Natural killer cell (primary cell): Measurements from ENCODE around the gene FOXRED1. TPM values are rescaled to one million over a fixed set of nuclear protein-coding genes. Genes with fewer than 3 reads are reported as not detected.
A peak's percentile ranks its signal among the peaks of the same experiment; 100 is the strongest.

Experiments used
- ATAC-seq, 3 donors: fragments of 150-1000 bp in 2 of 3; fragments of 200-7000 bp in 1 of 3; cut with Tn5 transposase; 1 replicate in 1 of 3; 2 replicates in 2 of 3; pipeline ENCODE4 v1.10.0; 2021; ENCODE audit warnings: mild to moderate bottlenecking in 2 of 3, moderate library complexity in 2 of 3
- DNase-seq, 2 donors: peaks; one replicate each; pipeline versions ENCODE4 v3.0.0 to v3.0.0-alpha.2; 2013 to 2021; ENCODE audit warnings: mixed read lengths in 1 of 2
- H3K27ac ChIP-seq: one replicate; pipeline ENCODE4 v1.5.1; 2013; ENCODE audit warnings: mild to moderate bottlenecking, low read length
- H3K27me3 ChIP-seq: one replicate; pipeline ENCODE4 v1.6.1; 2013; ENCODE audit warnings: low read length; ENCODE audit not compliant: control insufficient read depth, insufficient read depth
- H3K36me3 ChIP-seq: one replicate; pipeline ENCODE4 v1.6.1; 2013; ENCODE audit warnings: low read length; ENCODE audit not compliant: control insufficient read depth, insufficient read depth
- H3K4me1 ChIP-seq: one replicate; pipeline ENCODE4 v1.6.1; 2013; ENCODE audit warnings: low read length; ENCODE audit not compliant: control insufficient read depth, insufficient read depth
- H3K4me3 ChIP-seq: one replicate; pipeline ENCODE4 v1.5.1; 2013; ENCODE audit warnings: low read length
- H3K9me3 ChIP-seq: one replicate; pipeline ENCODE4 v1.6.1; 2013; ENCODE audit warnings: low read length; ENCODE audit not compliant: control insufficient read depth, insufficient read depth
- H3K27ac Mint-ChIP-seq, 2 donors: one replicate each; pipeline ENCODE4 v1.8.0; 2022; ENCODE audit warnings: mild to moderate bottlenecking in 2 of 2, mixed read lengths in 2 of 2, moderate library complexity in 1 of 2
- H3K27me3 Mint-ChIP-seq, 2 donors: one replicate each; pipeline ENCODE4 v1.8.0; 2022; ENCODE audit warnings: low read depth in 2 of 2, mixed read lengths in 2 of 2
- H3K36me3 Mint-ChIP-seq: one replicate; pipeline ENCODE4 v1.8.0; 2022; ENCODE audit warnings: mixed read lengths
- H3K4me1 Mint-ChIP-seq, 2 donors: one replicate each; pipeline ENCODE4 v1.8.0; 2022; ENCODE audit warnings: mixed read lengths in 2 of 2
- H3K4me3 Mint-ChIP-seq: one replicate; pipeline ENCODE4 v1.8.0; 2022; ENCODE audit warnings: mild to moderate bottlenecking, moderate library complexity, mixed read lengths
- H3K9me3 Mint-ChIP-seq, 2 donors: one replicate each; pipeline ENCODE4 v1.8.0; 2022; ENCODE audit warnings: mixed read lengths in 2 of 2
- CTCF ChIP-seq: fragments of 200-600 bp; IDR thresholded peaks from one replicate; pipeline ENCODE4 v1.8.0; 2022; ENCODE audit warnings: antibody characterized with exemption
- WGBS: methylation state at CpG from one replicate; pipeline ENCODE4 v1.1.7; 2013; ENCODE audit warnings: missing lambda C conversion rate; ENCODE audit not compliant: insufficient coverage; 5-methylcytosine and 5-hydroxymethylcytosine counted together
- intact Hi-C: fragments of 100-400 bp; cut with micrococcal nuclease; formaldehyde crosslinking; loops from one replicate; pipeline ENCODE4 v1.14.2; 2022
- total RNA-seq, 4 donors: library from RNA; stranded (reverse); fragments of 120-200 nt in 1 of 4; gene quantifications; one replicate each; pipeline versions ENCODE4 v1.2.3 to v1.2.4, GENCODE V29; 2013 to 2022

The FOXRED1 gene
- 10 to 100 TPM; 31.1 to 37.9 (median 31.3) TPM for total RNA-seq
- 22.1 TPM for total RNA-seq (2013)

- H3K9me3 Mint-ChIP-seq = no peaks in the 10 kb centered on the region
- DNase-seq (peak; percentile 99 to 100), ATAC-seq (peak; percentile 97 to 100 (median 98))
- H3K4me1 ChIP-seq = peaks cover 16% of the 10 kb centered on the region
- WGBS = under 1% methylated on average over 64 of the region's 64 CpGs
- peak within 1 kb of the TSS; percentile 91 for H3K4me3 ChIP-seq
- no peaks in the 10 kb centered on the region for H3K27me3 Mint-ChIP-seq
- H3K27ac ChIP-seq = peak within 1 kb of the TSS; percentile 90
- peak within 1 kb of the TSS; percentile 99 for H3K4me3 Mint-ChIP-seq
- no peaks in the 10 kb centered on the region for H3K9me3 ChIP-seq
- H3K36me3 ChIP-seq = peaks cover 41% of the 10 kb centered on the region
- H3K27ac Mint-ChIP-seq = peak within 1 kb of the TSS; percentile 95 to 96
- H3K36me3 Mint-ChIP-seq = peaks cover 26% of the 10 kb centered on the region
- intact Hi-C loops = loop anchor here (1.0 to 5.0 kb wide), 5 partner anchors 14 to 382 kb away; partner anchors contain the start of genes DCPS, FAM118B, HYLS1 and RPUSD4
- H3K27me3 ChIP-seq = no peaks in the 10 kb centered on the region
- peaks cover 34 to 48% of the 10 kb centered on the region in 2 donors for H3K4me1 Mint-ChIP-seq
- TF ChIP-seq CTCF = no peak
These were observed at the start of gene FOXRED1, which contains the start of gene SRPRA for GRCh38 chr11:126268708-126269579. Gene FOXRED1 (plus strand): TSS chr11:126269154. CDS start chr11:126269207, 53 bp downstream. Gene SRPRA (minus strand): TSS chr11:126268895. CDS start chr11:126268804, 91 bp downstream.

- intact Hi-C loops = no loop called here
These were observed 49.4 kb upstream of the FOXRED1 start for GRCh38 chr11:126219547-126219946.

GRCh38 chr11:126224647-126225294 lies 44.2 kb upstream of the FOXRED1 start:
- WGBS = 98% methylated on average over 5 of the region's 6 CpGs
- DNase-seq = no peak
- H3K9me3 ChIP-seq = no peaks in the 10 kb centered on the region
- no peaks in the 10 kb centered on the region for H3K4me1 ChIP-seq
- H3K27ac ChIP-seq = no peak overlapping the region
- ATAC-seq = no peak
- H3K27me3 ChIP-seq = no peaks in the 10 kb centered on the region
- Mint-ChIP-seq H3K27me3 (no peaks in the 10 kb centered on the region), H3K27ac (no peak overlapping the region), H3K9me3 (no peaks in the 10 kb centered on the region), H3K4me1 (peaks cover 14 to 17% of the 10 kb centered on the region in 2 donors), H3K36me3 (no peaks in the 10 kb centered on the region), H3K4me3 (no peak overlapping the region)
- H3K36me3 ChIP-seq = no peaks in the 10 kb centered on the region
- intact Hi-C loops = no loop called here
- no peak for TF ChIP-seq CTCF
- H3K4me3 ChIP-seq = no peak overlapping the region

More at GRCh38 chr11:126219547-126219946, 49.4 kb upstream of the FOXRED1 start:
- WGBS = 90% methylated on average over 3 of the region's 4 CpGs
- H3K27me3 Mint-ChIP-seq = no peaks in the 10 kb centered on the region
- no peaks in the 10 kb centered on the region for H3K4me1 ChIP-seq
- H3K4me1 Mint-ChIP-seq = peaks cover 10 to 29% of the 10 kb centered on the region in 2 donors
- no peak for TF ChIP-seq CTCF
- no peak overlapping the region for H3K27ac Mint-ChIP-seq
- H3K36me3 ChIP-seq = no peaks in the 10 kb centered on the region
- no peaks in the 10 kb centered on the region for H3K27me3 ChIP-seq
- DNase-seq = no peak
- H3K9me3 ChIP-seq = no peaks in the 10 kb centered on the region
- ATAC-seq = no peak
- H3K27ac ChIP-seq = no peak overlapping the region
- no peaks in the 10 kb centered on the region for H3K36me3 Mint-ChIP-seq
- no peaks in the 10 kb centered on the region for H3K9me3 Mint-ChIP-seq
- H3K4me3 ChIP-seq = no peak overlapping the region
- no peak overlapping the region for H3K4me3 Mint-ChIP-seq
